IMR-90 (cell line): Measurements from ENCODE around the gene ABCB10. TPM values are rescaled to one million over a fixed set of nuclear protein-coding genes. Genes with fewer than 3 reads are reported as not detected.

Experiments
- ATAC-seq: fragments of 200-7000 bp; cut with Tn5 transposase; 2 replicates; pipeline ENCODE4 v1.9.1; 2020; ENCODE audit warnings: low read depth, mild to moderate bottlenecking, moderate library complexity
- BruUV-seq: library from RNA; stranded (reverse); fragments of 400-500 nt; replicated peaks from 2 replicates; lab custom pipeline; 2021; lab: Mats Ljungman, UMichigan
- CTCF ChIA-PET: fragments of 300-600 bp; formaldehyde crosslinking; extraction: SDS; loops from one replicate; lab custom pipeline; 2021; ENCODE audit warnings: antibody characterized with exemption; lab: Yijun Ruan, JAX
- POLR2A ChIA-PET: fragments of 300-600 bp; sonication (Branson Sonifier 250); formaldehyde crosslinking; loops from one replicate; lab custom pipeline; 2022; ENCODE audit warnings: antibody characterized with exemption; ENCODE audit not compliant: unreplicated experiment; lab: Charles Lee
- DNase-seq: peaks from one replicate; pipeline ENCODE4 v3.0.0; 2013
- H2AFZ ChIP-seq: replicated peaks from 2 replicates; pipeline ENCODE3; 2013; ENCODE audit warnings: low read length, mild to moderate bottlenecking; ENCODE audit not compliant: poor library complexity
- H2AK5ac ChIP-seq: 2 replicates; pipeline ENCODE4 v1.6.1; 2013; ENCODE audit warnings: low read depth, low read length, inconsistent platforms
- H2AK9ac ChIP-seq: replicated peaks from 2 replicates; pipeline ENCODE3; 2013; ENCODE audit warnings: mild to moderate bottlenecking, low read depth, low read length, moderate library complexity; ENCODE audit not compliant: poor library complexity
- H2BK120ac ChIP-seq: 2 replicates; pipeline ENCODE4 v1.6.1; 2013; ENCODE audit warnings: low read depth, low read length, inconsistent platforms
- H2BK15ac ChIP-seq: 3 replicates; pipeline ENCODE4 v1.6.1; 2013; ENCODE audit warnings: low read depth, low read length, inconsistent platforms
- H2BK20ac ChIP-seq: 2 replicates; pipeline ENCODE4 v1.6.1; 2013; ENCODE audit warnings: low read depth, mild to moderate bottlenecking, inconsistent platforms, low read length, moderate library complexity
- H2BK5ac ChIP-seq: 2 replicates; pipeline ENCODE4 v1.6.1; 2013; ENCODE audit warnings: mild to moderate bottlenecking, low read depth, low read length, inconsistent platforms; ENCODE audit not compliant: poor library complexity, severe bottlenecking
- H3K14ac ChIP-seq: replicated peaks from 2 replicates; pipeline ENCODE4 v1.6.1; 2013; ENCODE audit warnings: low read depth, low read length, inconsistent platforms
- H3K18ac ChIP-seq: 2 replicates; pipeline ENCODE4 v1.6.1; 2013; ENCODE audit warnings: low read depth, low read length, control low read depth
- H3K23ac ChIP-seq: 2 replicates; pipeline ENCODE4 v1.6.1; 2013; ENCODE audit warnings: low read depth, low read length, inconsistent platforms
- H3K27ac ChIP-seq: 2 replicates; pipeline ENCODE4 v1.5.1; 2013; ENCODE audit warnings: mild to moderate bottlenecking, control low read depth, low read length; ENCODE audit not compliant: insufficient read depth
- H3K27me3 ChIP-seq: 2 replicates; pipeline ENCODE4 v1.6.1; 2013; ENCODE audit warnings: low read length; ENCODE audit not compliant: control insufficient read depth, insufficient read depth
- H3K36me3 ChIP-seq: 2 replicates; pipeline ENCODE4 v1.6.1; 2013; ENCODE audit warnings: low read length, mixed read lengths; ENCODE audit not compliant: control insufficient read depth, insufficient read depth
- H3K4ac ChIP-seq: 2 replicates; pipeline ENCODE4 v1.6.1; 2013; ENCODE audit warnings: low read depth, low read length, inconsistent platforms
- H3K4me1 ChIP-seq: 2 replicates; pipeline ENCODE4 v1.6.1; 2013; ENCODE audit warnings: low read length, mixed read lengths; ENCODE audit not compliant: control insufficient read depth, insufficient read depth
- H3K4me2 ChIP-seq: 2 replicates; pipeline ENCODE4 v1.6.1; 2013; ENCODE audit warnings: low read depth, mild to moderate bottlenecking, control low read depth, low read length, moderate library complexity
- H3K4me3 ChIP-seq: 2 replicates; pipeline ENCODE4 v1.5.1; 2013; ENCODE audit warnings: low read depth, mild to moderate bottlenecking, control low read depth, low read length, moderate library complexity; ENCODE audit not compliant: insufficient read depth
- H3K56ac ChIP-seq: 2 replicates; pipeline ENCODE4 v1.6.1; 2013; ENCODE audit warnings: low read length, inconsistent platforms; ENCODE audit not compliant: insufficient read depth; ENCODE audit errors: extremely low read depth
- H3K79me1 ChIP-seq, 2 experiments: 2 replicates each; pipeline ENCODE4 v1.6.1; 2013; ENCODE audit warnings: low read length in 2 of 2, inconsistent platforms in 1 of 2, low read depth in 1 of 2
- H3K9ac ChIP-seq: 2 replicates; pipeline ENCODE4 v1.6.1; 2013; ENCODE audit warnings: low read depth, low read length, control low read depth
- H3K9me1 ChIP-seq: 2 replicates; pipeline ENCODE4 v1.6.1; 2013; ENCODE audit warnings: low read length, inconsistent platforms; ENCODE audit not compliant: insufficient read depth
- H3K9me3 ChIP-seq: 2 replicates; pipeline ENCODE4 v1.6.1; 2013; ENCODE audit warnings: low read length; ENCODE audit not compliant: control insufficient read depth, insufficient read depth
- H4K20me1 ChIP-seq: 2 replicates; pipeline ENCODE4 v1.6.1; 2013; ENCODE audit warnings: low read length, inconsistent platforms; ENCODE audit not compliant: insufficient read depth
- H4K5ac ChIP-seq: 2 replicates; pipeline ENCODE4 v1.6.1; 2013; ENCODE audit warnings: mild to moderate bottlenecking, low read depth, low read length, control low read depth
- H4K8ac ChIP-seq, 2 experiments: 2 replicates each; pipeline ENCODE4 v1.6.1; 2013; ENCODE audit warnings: low read depth in 2 of 2, low read length in 2 of 2, control low read depth in 1 of 2, inconsistent platforms in 1 of 2
- H4K91ac ChIP-seq: 2 replicates; pipeline ENCODE4 v1.6.1; 2013; ENCODE audit warnings: low read depth, low read length, inconsistent platforms; ENCODE audit not compliant: insufficient read depth
- BHLHE40 ChIP-seq: fragments of 150-350 bp; IDR thresholded peaks from 2 replicates; pipeline ENCODE4 v1.6.1; 2016; ENCODE audit warnings: mild to moderate bottlenecking, low read depth, low read length
- MAFK ChIP-seq: IDR thresholded peaks from 2 replicates; pipeline ENCODE4 v1.6.1; 2012; ENCODE audit warnings: low read depth, low read length, improper control_type of control experiment
- WGBS, 2 experiments: methylation state at CpG; one replicate each; pipeline versions ENCODE4 v1.1.5 to v1.1.7; 2013; ENCODE audit warnings: missing lambda C conversion rate in 2 of 2; ENCODE audit not compliant: insufficient read length in 1 of 2; ENCODE audit errors: extremely low coverage in 2 of 2; 5-methylcytosine and 5-hydroxymethylcytosine counted together
- dilution Hi-C: fragments of 300-500 bp; cut with HindIII; formaldehyde crosslinking; loops from one replicate; pipeline ENCODE4 v1.14.3; 2018; ENCODE audit warnings: low sequenced_read_pairs; ENCODE audit not compliant: unreplicated experiment
- in situ Hi-C: fragments of 300-500 bp; cut with MboI; formaldehyde crosslinking; loops from 3 replicates; pipeline ENCODE4 v1.14.3; 2019; ENCODE audit warnings: low sequenced_read_pairs, inconsistent platforms, mixed read lengths
- intact Hi-C: fragments of 100-400 bp; cut with micrococcal nuclease; formaldehyde crosslinking; loops from 2 replicates; pipeline ENCODE4 v1.10.0; 2022
- polyA plus RNA-seq, 3 experiments: library from polyadenylated mRNA; depleted of rRNA; stranded (reverse); fragments of >200 nt; gene quantifications; 2 replicates each; pipeline ENCODE4 v1.2.3, GENCODE V29; 2012; ENCODE audit warnings: low replicate concordance in 1 of 3
- total RNA-seq: library from RNA; depleted of rRNA; stranded (reverse); fragments of >200 nt; gene quantifications from 2 replicates; pipeline ENCODE4 v1.2.3, GENCODE V29; 2012

The ABCB10 gene
- total and polyA plus RNA-seq, 2 of the 4 experiments (the other 2 are of a cell fraction) = 6.5 to 10.9 TPM

DNA sequence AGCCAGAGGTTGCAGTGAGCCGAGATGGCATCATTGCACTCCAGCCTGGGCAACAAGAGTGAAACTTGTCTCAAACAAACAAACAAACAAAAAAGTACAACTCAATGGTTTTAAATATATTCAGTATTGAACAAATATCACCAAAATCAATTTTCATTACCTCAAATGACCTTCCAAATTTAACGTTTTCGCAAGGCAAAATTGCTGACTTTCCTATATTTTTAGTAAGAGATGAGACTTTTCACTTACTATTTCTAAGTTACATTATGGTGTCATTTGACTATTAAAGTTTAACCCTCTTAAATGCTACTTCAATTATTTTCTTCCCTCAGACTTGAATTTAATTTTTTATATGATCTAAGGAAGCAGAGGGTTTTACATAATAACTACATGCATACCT, 23.0 kb upstream of the ABCB10 start:
- ChIA-PET POLR2A (no interaction called here), CTCF (interaction anchor here (1.6 kb wide), 1 partner anchor 11 kb away, joined by 3 read pairs; no protein-coding TSS in a partner anchor)
- Histone ChIP-seq H4K5ac (no peak overlapping the region), H3K4me1 (peaks cover 2% of the 10 kb centered on the region; the same call in 1 of the 2 replicates), H3K27me3 (no peaks in the 10 kb centered on the region), H2BK5ac (no peak overlapping the region), H3K56ac (no peak overlapping the region), H3K23ac (no peak overlapping the region), H3K79me1 (no peaks in the 10 kb centered on the region), H2AK5ac (no peak overlapping the region), H4K91ac (no peak overlapping the region), H3K9me3 (no peaks in the 10 kb centered on the region), H4K8ac (no peak overlapping the region), H3K14ac (no peak overlapping the region), H4K20me1 (no peaks in the 10 kb centered on the region), H3K4me3 (no peak overlapping the region), H3K27ac (no peak overlapping the region), H3K9me1 (peaks cover 7% of the 10 kb centered on the region; the same call in 1 of the 2 replicates), H2BK20ac (no peak overlapping the region), H3K4me2 (no peak overlapping the region), H2AFZ (no peak overlapping the region), H3K36me3 (no peaks in the 10 kb centered on the region), H2AK9ac (no peak overlapping the region), H3K18ac (no peak overlapping the region), H2BK15ac (no peak overlapping the region), H2BK120ac (no peak overlapping the region), H3K9ac (no peak overlapping the region), H3K4ac (no peak overlapping the region)
- in situ Hi-C loops = no loop called here
- BruUV-seq = no TSS peak
- DNase-seq (no peak), ATAC-seq (no peak)
- TF ChIP-seq BHLHE40 (no peak), MAFK (0 out of 2 replicates have a peak, but pooled peaks have one; percentile 36)
- dilution Hi-C loops = no loop called here
- intact Hi-C loops = no loop called here
- no CpG with 5 or more reads among the region's 3 CpGs for WGBS, 2 experiments
